OCI-LY1 (cell line): ENCODE measurements around the gene SMIM1.

Source experiments
- H2AFZ ChIP-seq: fragments of 200-600 bp; sonication (generic), shearing (Covaris generic); 2 replicates; pipeline ENCODE4 v1.6.0; 2014; ENCODE audit warnings: antibody characterized with exemption, mild to moderate bottlenecking, low read length
- H3F3A ChIP-seq: fragments of 200-600 bp; sonication (generic), shearing (Covaris generic); 2 replicates; pipeline ENCODE4 v1.6.0; 2014; ENCODE audit warnings: mild to moderate bottlenecking, antibody characterized with exemption, low read length, moderate library complexity; ENCODE audit not compliant: insufficient read depth
- H3K27ac ChIP-seq: fragments of 200-600 bp; sonication (generic); 2 replicates; pipeline ENCODE4 v1.5.1; 2014; ENCODE audit warnings: low read length, mixed run types, mild to moderate bottlenecking, low read depth; ENCODE audit not compliant: poor library complexity, severe bottlenecking
- H3K27me3 ChIP-seq: fragments of 200-600 bp; sonication (generic); 2 replicates; pipeline ENCODE4 v1.6.0; 2014; ENCODE audit warnings: antibody characterized with exemption, mild to moderate bottlenecking, low read length, moderate library complexity; ENCODE audit not compliant: insufficient read depth
- H3K36me3 ChIP-seq: fragments of 200-600 bp; sonication (generic); 2 replicates; pipeline ENCODE4 v1.6.1; 2014; ENCODE audit warnings: mild to moderate bottlenecking, antibody characterized with exemption, low read length, moderate library complexity, mixed read lengths; ENCODE audit not compliant: insufficient read depth
- H3K4me1 ChIP-seq: fragments of 200-600 bp; sonication (generic); 2 replicates; pipeline ENCODE4 v1.5.1; 2014; ENCODE audit warnings: mild to moderate bottlenecking, low read length, moderate library complexity; ENCODE audit not compliant: insufficient read depth, severe bottlenecking
- H3K4me2 ChIP-seq: fragments of 200-600 bp; sonication (generic), shearing (Covaris generic); 2 replicates; pipeline ENCODE4 v1.6.1; 2014; ENCODE audit warnings: low read length
- H3K4me3 ChIP-seq: fragments of 200-600 bp; sonication (generic); 2 replicates; pipeline ENCODE4 v1.5.1; 2014; ENCODE audit warnings: low read length, low read depth, mild to moderate bottlenecking, mixed read lengths; ENCODE audit not compliant: poor library complexity, severe bottlenecking
- H3K79me2 ChIP-seq: fragments of 200-600 bp; shearing (Covaris generic); 2 replicates; pipeline ENCODE4 v1.6.1; 2016; ENCODE audit warnings: mixed run types, low read length, mixed read lengths; ENCODE audit not compliant: insufficient read depth
- H3K9ac ChIP-seq: fragments of 200-600 bp; sonication (generic), shearing (Covaris generic); 2 replicates; pipeline ENCODE4 v1.6.1; 2014; ENCODE audit warnings: mild to moderate bottlenecking, low read length, mixed read lengths
- H3K9me2 ChIP-seq: fragments of 200-600 bp; sonication (generic), shearing (Covaris generic); 2 replicates; pipeline ENCODE4 v1.6.1; 2014; ENCODE audit warnings: low read depth, mild to moderate bottlenecking, low read length, mixed read lengths
- H3K9me3 ChIP-seq: fragments of 200-600 bp; shearing (Covaris generic); 2 replicates; pipeline ENCODE4 v1.6.1; 2014; ENCODE audit warnings: low read length, mixed read lengths
- H4K20me1 ChIP-seq: fragments of 200-600 bp; sonication (generic), shearing (Covaris generic); 2 replicates; pipeline ENCODE4 v1.6.0; 2016; ENCODE audit warnings: mild to moderate bottlenecking, low read length; ENCODE audit not compliant: insufficient read depth
- CTCF ChIP-seq: fragments of 200-600 bp; sonication (generic), shearing (Covaris generic); IDR thresholded peaks from 2 replicates; pipeline ENCODE4 v1.5.1; 2017; ENCODE audit warnings: mild to moderate bottlenecking, antibody characterized with exemption, low read length, moderate library complexity, mixed read lengths
- EZH2 ChIP-seq: fragments of 200-600 bp; sonication (generic), shearing (Covaris generic); IDR thresholded peaks from 2 replicates; pipeline ENCODE4 v1.8.0; 2017; ENCODE audit warnings: borderline replicate concordance, mixed run types, mild to moderate bottlenecking, antibody characterized with exemption, low read length, moderate library complexity, mixed read lengths

SMIM1 gene

GRCh38 chr1:3780901-3781300 lies 8.4 kb downstream of the SMIM1 start:
- no peaks in the 10 kb centered on the region for H3K79me2 ChIP-seq
- no peaks in the 10 kb centered on the region for H3K9me3 ChIP-seq
- H3K4me2 ChIP-seq = no peak overlapping the region
- no peak for TF ChIP-seq EZH2
- no peak for TF ChIP-seq CTCF
- no peak overlapping the region for H3K27ac ChIP-seq
- no peak overlapping the region for H3K4me3 ChIP-seq
- no peaks in the 10 kb centered on the region for H3F3A ChIP-seq
- no peak overlapping the region for H3K9ac ChIP-seq
- H4K20me1 ChIP-seq = no peaks in the 10 kb centered on the region
- no peaks in the 10 kb centered on the region for H3K9me2 ChIP-seq
- no peak overlapping the region for H2AFZ ChIP-seq
- H3K36me3 ChIP-seq = peaks cover 68% of the 10 kb centered on the region
- H3K27me3 ChIP-seq = no peaks in the 10 kb centered on the region
- peaks cover 4% of the 10 kb centered on the region for H3K4me1 ChIP-seq

- TF ChIP-seq CTCF = no peak
- H4K20me1 ChIP-seq = no peaks in the 10 kb centered on the region
- H3K4me3 ChIP-seq = no peak overlapping the region
- H3K9ac ChIP-seq = no peak overlapping the region
- H3K36me3 ChIP-seq = peaks cover 84% of the 10 kb centered on the region
- H3K27ac ChIP-seq = no peak overlapping the region
- no peak overlapping the region for H2AFZ ChIP-seq
- no peaks in the 10 kb centered on the region for H3K9me3 ChIP-seq
- no peak overlapping the region for H3K4me2 ChIP-seq
- no peaks in the 10 kb centered on the region for H3K27me3 ChIP-seq
- no peaks in the 10 kb centered on the region for H3K4me1 ChIP-seq
- no peaks in the 10 kb centered on the region for H3K79me2 ChIP-seq
- no peaks in the 10 kb centered on the region for H3F3A ChIP-seq
- H3K9me2 ChIP-seq = no peaks in the 10 kb centered on the region
Observed at GRCh38 chr1:3783651-3784474, 11.3 kb downstream of the SMIM1 start.

- H4K20me1 ChIP-seq = no peaks in the 10 kb centered on the region
- H2AFZ ChIP-seq = no peak overlapping the region
- no peaks in the 10 kb centered on the region for H3K9me3 ChIP-seq
- no peaks in the 10 kb centered on the region for H3F3A ChIP-seq
- H3K4me2 ChIP-seq = no peak overlapping the region
- H3K79me2 ChIP-seq = no peaks in the 10 kb centered on the region
- no peak overlapping the region for H3K4me3 ChIP-seq
- H3K9me2 ChIP-seq = no peaks in the 10 kb centered on the region
- no peaks in the 10 kb centered on the region for H3K27me3 ChIP-seq
- TF ChIP-seq CTCF (no peak), EZH2 (no peak)
- H3K4me1 ChIP-seq = no peaks in the 10 kb centered on the region
- H3K9ac ChIP-seq = no peak overlapping the region
- peaks cover 72% of the 10 kb centered on the region for H3K36me3 ChIP-seq
- no peak overlapping the region for H3K27ac ChIP-seq
Observed at GRCh38 chr1:3785045-3785444, 12.5 kb downstream of the SMIM1 start.
